Upper lobe of right lung (tissue), 1 donor: Measurements from ENCODE around the gene KIZ. TPM values are rescaled to one million over a fixed set of nuclear protein-coding genes. Genes with fewer than 3 reads are reported as not detected.
A peak's percentile ranks its signal among the peaks of the same experiment; 100 is the strongest.

Experiments
- ATAC-seq: fragments of 200-7000 bp; cut with Tn5 transposase; one replicate; pipeline ENCODE4 v1.9.1; 2020; ENCODE audit warnings: mild to moderate bottlenecking, moderate library complexity
- DNase-seq: peaks from one replicate; pipeline ENCODE4 v3.0.0-alpha.2; 2020
- H3K27ac ChIP-seq: fragments of 200-600 bp; one replicate; pipeline ENCODE4 v1.8.0; 2022
- H3K27me3 ChIP-seq: fragments of 200-600 bp; one replicate; pipeline ENCODE4 v1.8.0; 2022; ENCODE audit warnings: mild to moderate bottlenecking
- H3K36me3 ChIP-seq: fragments of 200-600 bp; one replicate; pipeline ENCODE4 v1.8.0; 2022
- H3K4me1 ChIP-seq: fragments of 200-600 bp; one replicate; pipeline ENCODE4 v1.8.0; 2022
- H3K4me3 ChIP-seq: fragments of 200-600 bp; one replicate; pipeline ENCODE4 v1.8.0; 2022; ENCODE audit warnings: mild to moderate bottlenecking
- H3K9me3 ChIP-seq: fragments of 200-600 bp; one replicate; pipeline ENCODE4 v1.8.0; 2022
- intact Hi-C: fragments of 100-400 bp; cut with DNase I; formaldehyde crosslinking; loops from one replicate; pipeline ENCODE4 v1.11.0; 2022
- long read RNA-seq: library from polyadenylated mRNA; unstranded; transcript quantifications from one replicate; pipeline ENCODE4 v2.0.0, GENCODE V29; 2021
- total RNA-seq: library from RNA; stranded (reverse); fragmentation: NEBNext Ultra II Directional; extraction: Animal tissue kit (Norgen Biotek cat#: 25700); gene quantifications from one replicate; pipeline ENCODE4 v1.2.1, GENCODE V29; 2021
- TF ChIP-seq, protein P1 (sequence below): fragments of 200-600 bp; IDR thresholded peaks from one replicate; pipeline ENCODE4 v1.8.0; 2022; ENCODE audit warnings: antibody characterized with exemption
- donor health status: DM: no; HTN: yes; CAD: no; lungs with severe emphysema.

The KIZ gene, protein sequence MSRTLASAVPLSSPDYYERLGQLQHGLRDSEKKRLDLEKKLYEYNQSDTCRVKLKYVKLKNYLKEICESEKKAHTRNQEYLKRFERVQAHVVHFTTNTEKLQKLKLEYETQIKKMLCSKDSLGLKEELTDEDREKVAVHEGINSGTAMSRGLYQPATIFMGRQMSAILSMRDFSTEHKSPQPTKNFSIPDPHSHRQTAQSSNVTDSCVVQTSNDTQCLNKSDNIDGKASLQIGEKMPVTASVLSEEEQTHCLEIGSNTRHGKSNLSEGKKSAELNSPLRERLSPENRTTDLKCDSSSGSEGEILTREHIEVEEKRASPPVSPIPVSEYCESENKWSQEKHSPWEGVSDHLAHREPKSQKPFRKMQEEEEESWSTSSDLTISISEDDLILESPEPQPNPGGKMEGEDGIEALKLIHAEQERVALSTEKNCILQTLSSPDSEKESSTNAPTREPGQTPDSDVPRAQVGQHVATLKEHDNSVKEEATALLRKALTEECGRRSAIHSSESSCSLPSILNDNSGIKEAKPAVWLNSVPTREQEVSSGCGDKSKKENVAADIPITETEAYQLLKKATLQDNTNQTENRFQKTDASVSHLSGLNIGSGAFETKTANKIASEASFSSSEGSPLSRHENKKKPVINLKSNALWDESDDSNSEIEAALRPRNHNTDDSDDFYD
- 16.2 TPM for total RNA-seq
- long read RNA-seq, transcript KIZ-210 (13 exons, 2,130 nt), result major isoform, 8 of 16 reads
- long read RNA-seq, partial matches to known transcripts, result 2 of 16 reads
- long read RNA-seq, other reads (novel, unspliced or antisense), result 6 of 16 reads

DNA sequence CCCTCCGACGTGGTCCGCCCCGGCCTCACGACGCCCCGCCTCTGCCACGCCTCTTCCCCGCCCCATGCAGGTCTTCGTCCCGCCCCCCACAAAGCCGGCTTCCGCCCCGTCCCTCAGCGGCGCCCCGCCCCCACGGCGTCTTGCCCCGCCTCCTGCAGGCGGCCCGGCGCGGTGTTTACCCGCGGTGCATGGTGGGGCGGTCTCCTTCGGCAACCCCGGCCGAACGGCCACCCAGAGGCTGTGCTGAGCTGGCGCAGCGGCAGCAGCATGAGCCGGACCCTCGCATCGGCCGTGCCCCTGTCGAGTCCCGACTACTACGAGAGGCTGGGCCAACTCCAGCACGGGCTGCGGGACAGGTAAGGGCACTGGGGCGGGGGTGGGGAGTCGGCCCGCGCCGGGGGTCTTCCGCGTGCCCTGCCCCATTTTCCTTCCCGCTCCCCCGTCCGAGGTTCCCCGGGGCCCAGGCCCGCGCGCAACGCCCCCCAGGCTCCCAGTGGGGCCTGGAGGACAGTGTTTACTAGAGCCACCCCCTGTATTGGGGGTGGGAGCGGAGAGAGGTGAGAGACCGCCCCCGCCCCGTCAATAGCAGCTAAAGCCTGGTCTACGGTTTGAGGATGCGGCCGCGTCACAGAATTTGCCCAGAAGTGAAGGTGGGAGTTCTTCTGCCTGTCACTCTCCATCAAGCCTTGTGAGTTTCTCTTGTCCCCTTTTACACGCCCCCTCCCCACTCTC lies at the start of gene KIZ:
TSS of gene KIZ (plus strand) at position 234 of the 732 bp plus-strand sequence. CDS start at position 268, 34 bp downstream.
- H3K36me3 ChIP-seq, result no peaks in the 10 kb centered on the region
- peak; percentile 99 for DNase-seq
- no peaks in the 10 kb centered on the region for H3K9me3 ChIP-seq
- peak within 1 kb of the TSS; percentile 75 for H3K27ac ChIP-seq
- intact Hi-C loops, result no loop called here
- TF ChIP-seq, protein P1, sequence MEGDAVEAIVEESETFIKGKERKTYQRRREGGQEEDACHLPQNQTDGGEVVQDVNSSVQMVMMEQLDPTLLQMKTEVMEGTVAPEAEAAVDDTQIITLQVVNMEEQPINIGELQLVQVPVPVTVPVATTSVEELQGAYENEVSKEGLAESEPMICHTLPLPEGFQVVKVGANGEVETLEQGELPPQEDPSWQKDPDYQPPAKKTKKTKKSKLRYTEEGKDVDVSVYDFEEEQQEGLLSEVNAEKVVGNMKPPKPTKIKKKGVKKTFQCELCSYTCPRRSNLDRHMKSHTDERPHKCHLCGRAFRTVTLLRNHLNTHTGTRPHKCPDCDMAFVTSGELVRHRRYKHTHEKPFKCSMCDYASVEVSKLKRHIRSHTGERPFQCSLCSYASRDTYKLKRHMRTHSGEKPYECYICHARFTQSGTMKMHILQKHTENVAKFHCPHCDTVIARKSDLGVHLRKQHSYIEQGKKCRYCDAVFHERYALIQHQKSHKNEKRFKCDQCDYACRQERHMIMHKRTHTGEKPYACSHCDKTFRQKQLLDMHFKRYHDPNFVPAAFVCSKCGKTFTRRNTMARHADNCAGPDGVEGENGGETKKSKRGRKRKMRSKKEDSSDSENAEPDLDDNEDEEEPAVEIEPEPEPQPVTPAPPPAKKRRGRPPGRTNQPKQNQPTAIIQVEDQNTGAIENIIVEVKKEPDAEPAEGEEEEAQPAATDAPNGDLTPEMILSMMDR, result peak; percentile 43
- H3K27me3 ChIP-seq, result no peaks in the 10 kb centered on the region
- H3K4me3 ChIP-seq, result peak within 1 kb of the TSS; percentile 67
- ATAC-seq, result peak; percentile 100
- peaks cover 7% of the 10 kb centered on the region for H3K4me1 ChIP-seq

DNA sequence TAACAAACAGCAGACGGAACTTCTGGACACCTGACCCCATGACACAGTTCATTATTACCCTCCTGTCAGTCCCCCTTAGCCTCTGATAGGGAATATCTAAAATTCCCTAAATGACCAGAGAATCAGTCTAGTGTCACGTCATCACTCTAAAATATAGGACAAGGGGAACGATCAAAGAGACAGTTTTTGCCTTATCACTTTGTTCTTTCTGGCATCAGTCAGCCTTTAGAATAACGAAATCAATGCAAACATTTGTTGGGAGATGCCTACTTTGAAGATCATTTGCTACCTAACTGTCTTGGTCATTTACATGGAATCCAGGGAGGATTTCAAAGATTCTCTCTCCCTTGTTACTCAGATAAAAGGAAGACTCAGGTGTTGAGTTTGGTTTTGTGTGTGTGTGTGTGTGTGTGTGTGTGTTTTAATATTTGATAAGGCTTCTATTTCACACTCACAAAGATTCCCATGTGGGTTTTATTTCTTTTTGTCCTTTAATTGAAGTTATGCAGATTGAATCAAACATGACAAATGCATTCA lies 48.0 kb upstream of the KIZ start:
- intact Hi-C loops, result no loop called here

DNA sequence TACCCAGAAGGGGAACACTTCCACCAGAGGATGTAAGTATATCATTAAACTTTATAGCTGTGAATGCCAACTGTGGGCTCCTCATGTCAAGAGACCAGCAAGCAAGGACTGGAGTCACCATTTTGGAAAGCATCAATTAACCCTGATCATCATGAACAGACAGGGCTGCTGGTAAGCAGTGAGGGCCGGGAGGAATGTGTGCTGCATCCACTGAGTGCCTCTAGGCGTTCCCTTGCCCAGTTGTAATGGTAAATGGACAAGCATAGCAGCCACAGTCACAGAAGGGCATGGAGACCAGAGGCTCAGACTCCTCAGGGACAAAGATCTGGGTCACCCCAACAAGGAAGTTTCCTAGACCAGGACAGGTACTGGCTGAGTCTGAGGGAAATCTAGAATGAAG lies 43.3 kb upstream of the KIZ start:
- no peaks in the 10 kb centered on the region for H3K9me3 ChIP-seq
- ATAC-seq (no peak), DNase-seq (no peak)
- H3K4me1 ChIP-seq, result no peaks in the 10 kb centered on the region
- intact Hi-C loops, result no loop called here
- no peaks in the 10 kb centered on the region for H3K36me3 ChIP-seq
- TF ChIP-seq, protein P1, result no peak
- no peak overlapping the region for H3K4me3 ChIP-seq
- peaks cover 19% of the 10 kb centered on the region for H3K27me3 ChIP-seq
- H3K27ac ChIP-seq, result no peak overlapping the region

More for the DNA sequence above, 48.0 kb upstream of the KIZ start:
- Histone ChIP-seq H3K27ac (no peak overlapping the region), H3K4me1 (no peaks in the 10 kb centered on the region), H3K9me3 (no peaks in the 10 kb centered on the region), H3K4me3 (no peak overlapping the region), H3K36me3 (no peaks in the 10 kb centered on the region), H3K27me3 (peaks cover 17% of the 10 kb centered on the region)
- ATAC-seq, result no peak
- DNase-seq, result no peak
- TF ChIP-seq, protein P1, result no peak

DNA sequence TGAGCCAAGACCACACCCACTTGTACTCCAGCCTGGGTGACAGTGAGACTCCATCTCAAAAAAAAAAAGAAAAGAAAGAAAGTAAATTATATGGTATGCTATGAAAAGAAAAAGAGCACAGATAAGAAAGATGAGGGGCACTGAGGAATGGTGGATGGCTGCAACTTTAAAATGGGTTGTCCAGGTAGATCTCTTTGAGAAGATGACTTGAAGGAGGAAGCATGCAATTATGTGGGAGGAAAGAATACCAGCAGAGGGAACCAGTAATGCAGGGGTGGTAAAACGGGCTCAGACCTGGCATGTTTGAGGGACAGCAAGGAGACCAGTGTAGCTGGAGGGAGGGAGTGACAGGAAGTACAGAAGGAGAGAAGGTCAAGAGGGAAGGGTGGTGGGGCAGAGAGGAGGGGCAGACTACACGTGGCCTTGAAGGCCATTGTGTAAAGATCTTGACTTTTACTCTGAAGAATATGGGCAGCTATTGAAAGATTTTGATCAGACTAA lies 42.0 kb upstream of the KIZ start:
- no peak for ATAC-seq
- no peak for DNase-seq
- no peaks in the 10 kb centered on the region for H3K9me3 ChIP-seq
- H3K4me1 ChIP-seq, result no peaks in the 10 kb centered on the region
- intact Hi-C loops, result no loop called here
- H3K36me3 ChIP-seq, result no peaks in the 10 kb centered on the region
- H3K27me3 ChIP-seq, result peaks cover 25% of the 10 kb centered on the region
- no peak overlapping the region for H3K4me3 ChIP-seq
- TF ChIP-seq, protein P1, result no peak
- H3K27ac ChIP-seq, result no peak overlapping the region

DNA sequence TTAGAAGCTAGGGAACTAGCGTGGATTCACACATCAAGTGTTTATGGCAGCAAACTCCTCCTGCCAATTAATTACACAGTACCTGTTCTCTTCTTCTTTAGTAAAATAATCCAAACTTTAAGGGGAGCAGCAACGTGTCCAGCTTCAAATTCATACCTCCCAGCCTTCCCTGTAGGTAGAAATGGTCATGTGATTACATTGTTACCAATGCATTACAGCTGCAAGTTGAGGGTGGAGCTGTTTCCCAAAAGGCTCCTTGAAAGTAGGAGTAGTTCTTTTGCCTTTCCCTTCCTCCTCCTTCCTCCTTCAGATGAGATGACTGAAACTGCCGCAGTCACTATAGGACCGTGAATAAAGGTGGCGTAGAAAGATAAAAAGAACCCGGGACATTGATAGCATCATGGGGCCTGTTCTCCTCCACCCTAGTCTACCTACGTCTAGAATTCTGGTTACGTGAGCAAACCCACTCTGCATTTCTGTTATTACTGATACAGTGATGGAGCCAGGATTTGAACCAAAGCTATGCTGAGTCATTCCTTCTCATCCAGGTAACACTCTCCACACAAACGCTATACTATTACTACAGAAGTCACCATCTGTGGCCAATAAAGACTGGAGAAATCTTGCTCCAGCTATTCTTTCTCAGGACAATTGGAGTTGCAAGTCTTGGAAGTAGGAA lies 37.9 kb upstream of the KIZ start:
- Histone ChIP-seq H3K4me1 (no peaks in the 10 kb centered on the region), H3K27me3 (peaks cover 42% of the 10 kb centered on the region), H3K27ac (no peak overlapping the region), H3K36me3 (no peaks in the 10 kb centered on the region), H3K4me3 (no peak overlapping the region), H3K9me3 (no peaks in the 10 kb centered on the region)
- DNase-seq (no peak), ATAC-seq (no peak)
- TF ChIP-seq, protein P1, result no peak
- intact Hi-C loops, result no loop called here
